ENCODE measurements around the gene CYP1A2.
"Not testable (repeated sequence)": the region's sequence is repeated elsewhere in the genome, so short reads cannot be mapped to it uniquely, and the experiment has no call there.

CYP1A2 gene

GRCh38 chr15:74748322-74748946 lies at the start of gene CYP1A2:
CYP1A2 (plus strand) TSS chr15:74748845; CDS start chr15:74749739, 894 bp downstream.
- no peak for DNase-seq

GRCh38 chr15:74709011-74709410 lies 39.6 kb upstream of the CYP1A2 start:
- no peak for DNase-seq

- no peak for DNase-seq
These were observed 38.8 kb upstream of the CYP1A2 start for GRCh38 chr15:74709892-74710291.

GRCh38 chr15:74710319-74711094 lies 38.1 kb upstream of the CYP1A2 start:
- no peak for DNase-seq

GRCh38 chr15:74712311-74712710 lies 36.3 kb upstream of the CYP1A2 start:
- DNase-seq: no peak

GRCh38 chr15:74716651-74717050 lies 32.0 kb upstream of the CYP1A2 start:
- DNase-seq: no peak

- no peak for DNase-seq
These were observed 26.1 kb upstream of the CYP1A2 start for GRCh38 chr15:74722591-74722990.

- no peak for DNase-seq
These were observed 25.5 kb upstream of the CYP1A2 start for GRCh38 chr15:74723187-74723586.

- DNase-seq: no peak
These were observed 24.8 kb upstream of the CYP1A2 start for GRCh38 chr15:74723754-74724334.

GRCh38 chr15:74724570-74725224 lies 23.9 kb upstream of the CYP1A2 start:
- no peak for DNase-seq

- DNase-seq: no peak
These were observed 23.3 kb upstream of the CYP1A2 start, which contains the start of gene CYP1A1 for GRCh38 chr15:74725225-74725774. CYP1A1 (minus strand) TSS chr15:74725528; CDS start chr15:74723097, 2,431 bp downstream.

- DNase-seq: no peak
These were observed 22.5 kb upstream of the CYP1A2 start for GRCh38 chr15:74725845-74726773.

- DNase-seq: no peak
These were observed 21.9 kb upstream of the CYP1A2 start for GRCh38 chr15:74726774-74727164.

GRCh38 chr15:74727727-74728126 lies 20.9 kb upstream of the CYP1A2 start:
- DNase-seq: no peak

GRCh38 chr15:74728699-74729098 lies 19.9 kb upstream of the CYP1A2 start:
- DNase-seq: not testable (repeated sequence)

GRCh38 chr15:74729372-74729771 lies 19.3 kb upstream of the CYP1A2 start:
- not testable (repeated sequence) for DNase-seq

- no peak for DNase-seq
These were observed 17.9 kb upstream of the CYP1A2 start for GRCh38 chr15:74730619-74731316.

- DNase-seq: no peak
These were observed 15.8 kb upstream of the CYP1A2 start for GRCh38 chr15:74732846-74733245.

- DNase-seq: no peak
These were observed 15.4 kb upstream of the CYP1A2 start for GRCh38 chr15:74733269-74733668.

GRCh38 chr15:74735305-74735704 lies 13.3 kb upstream of the CYP1A2 start:
- no peak for DNase-seq

- not testable (repeated sequence) for DNase-seq
These were observed 10.4 kb upstream of the CYP1A2 start for GRCh38 chr15:74738239-74738638.
